H9 (cell line): Measurements from ENCODE around the gene ENPP1. TPM values are rescaled to one million over a fixed set of nuclear protein-coding genes. Genes with fewer than 3 reads are reported as not detected.

Experiments used
- DNase-seq: peaks from one replicate; pipeline ENCODE4 v3.0.0-alpha.2; 2017
- H2AFZ ChIP-seq: one replicate; pipeline ENCODE4 v1.6.1; 2013; ENCODE audit warnings: mild to moderate bottlenecking, low read length, control low read depth, moderate library complexity
- H2AK5ac ChIP-seq: 2 replicates; pipeline ENCODE4 v1.6.1; 2013; ENCODE audit warnings: low read length, control low read depth, mixed read lengths; ENCODE audit not compliant: insufficient read length
- H2BK120ac ChIP-seq: one replicate; pipeline ENCODE4 v1.6.1; 2013; ENCODE audit warnings: low read depth, mild to moderate bottlenecking, low read length, control low read depth, inconsistent platforms; ENCODE audit not compliant: poor library complexity, severe bottlenecking
- H2BK12ac ChIP-seq: 2 replicates; pipeline ENCODE4 v1.6.1; 2013; ENCODE audit warnings: low read length, control low read depth, mixed read lengths, low read depth; ENCODE audit not compliant: insufficient read length
- H2BK15ac ChIP-seq: 2 replicates; pipeline ENCODE4 v1.6.1; 2013; ENCODE audit warnings: low read depth, low read length, control low read depth
- H2BK20ac ChIP-seq: one replicate; pipeline ENCODE4 v1.6.1; 2013; ENCODE audit warnings: low read depth, mild to moderate bottlenecking, low read length, control low read depth, inconsistent platforms; ENCODE audit not compliant: poor library complexity, severe bottlenecking
- H2BK5ac ChIP-seq: 2 replicates; pipeline ENCODE4 v1.6.1; 2013; ENCODE audit warnings: low read length, control low read depth, mixed read lengths; ENCODE audit not compliant: insufficient read length
- H3K14ac ChIP-seq: 2 replicates; pipeline ENCODE4 v1.6.1; 2013; ENCODE audit warnings: low read length, control low read depth; ENCODE audit not compliant: insufficient read depth
- H3K18ac ChIP-seq: 2 replicates; pipeline ENCODE4 v1.6.1; 2013; ENCODE audit warnings: low read depth, mild to moderate bottlenecking, mixed read lengths, low read length, control low read depth; ENCODE audit not compliant: insufficient read length
- H3K23ac ChIP-seq: 2 replicates; pipeline ENCODE4 v1.6.1; 2013; ENCODE audit warnings: low read length, control low read depth, mixed read lengths, low read depth; ENCODE audit not compliant: insufficient read length
- H3K23me2 ChIP-seq: 2 replicates; pipeline ENCODE4 v1.6.1; 2013; ENCODE audit warnings: low read depth, mild to moderate bottlenecking, mixed read lengths, low read length, control low read depth; ENCODE audit not compliant: insufficient read length, poor library complexity, severe bottlenecking
- H3K27ac ChIP-seq: 2 replicates; pipeline ENCODE4 v1.5.1; 2013; ENCODE audit warnings: low read length, control low read depth, mixed read lengths, low read depth; ENCODE audit not compliant: insufficient read length
- H3K27me3 ChIP-seq: 2 replicates; pipeline ENCODE4 v1.6.1; 2013; ENCODE audit warnings: low read length, control low read depth, inconsistent platforms; ENCODE audit not compliant: insufficient read depth
- H3K4ac ChIP-seq: 2 replicates; pipeline ENCODE4 v1.6.1; 2013; ENCODE audit warnings: low read depth, mild to moderate bottlenecking, control low read depth, inconsistent platforms, low read length, moderate library complexity
- H3K4me1 ChIP-seq: 2 replicates; pipeline ENCODE4 v1.6.1; 2013; ENCODE audit warnings: low read length, control low read depth, inconsistent platforms; ENCODE audit not compliant: insufficient read depth
- H3K4me2 ChIP-seq: 2 replicates; pipeline ENCODE4 v1.6.1; 2013; ENCODE audit warnings: low read length, control low read depth, mixed read lengths; ENCODE audit not compliant: insufficient read length, insufficient read depth
- H3K56ac ChIP-seq: 2 replicates; pipeline ENCODE4 v1.6.1; 2013; ENCODE audit warnings: low read depth, mild to moderate bottlenecking, mixed read lengths, low read length, control low read depth; ENCODE audit not compliant: insufficient read length
- H3K79me1 ChIP-seq: 2 replicates; pipeline ENCODE4 v1.6.1; 2013; ENCODE audit warnings: low read depth, mild to moderate bottlenecking, moderate library complexity, low read length, control low read depth, inconsistent platforms; ENCODE audit not compliant: insufficient read depth, poor library complexity, severe bottlenecking
- H3K79me2 ChIP-seq: 2 replicates; pipeline ENCODE4 v1.6.1; 2013; ENCODE audit warnings: low read length, control low read depth, inconsistent platforms; ENCODE audit not compliant: insufficient read depth
- H3K9ac ChIP-seq: 2 replicates; pipeline ENCODE4 v1.6.1; 2013; ENCODE audit warnings: low read length, control low read depth, mixed read lengths; ENCODE audit not compliant: insufficient read length; ENCODE audit errors: extremely low read depth
- H3K9me3 ChIP-seq: one replicate; pipeline ENCODE4 v1.6.1; 2013; ENCODE audit warnings: low read depth, low read length, inconsistent platforms; ENCODE audit not compliant: control insufficient read depth
- H3T11ph ChIP-seq: one replicate; pipeline ENCODE4 v1.6.1; 2013; ENCODE audit warnings: mild to moderate bottlenecking, low read length, control low read depth, inconsistent platforms
- H4K20me1 ChIP-seq: one replicate; pipeline ENCODE4 v1.6.1; 2013; ENCODE audit not compliant: control insufficient read depth, insufficient read length, insufficient read depth
- H4K5ac ChIP-seq: 2 replicates; pipeline ENCODE4 v1.6.1; 2013; ENCODE audit warnings: low read depth, mild to moderate bottlenecking, mixed read lengths, low read length, control low read depth; ENCODE audit not compliant: insufficient read length
- H4K8ac ChIP-seq: replicated peaks from 2 replicates; pipeline ENCODE4 v1.6.1; 2013; ENCODE audit warnings: low read length, control low read depth, mixed read lengths, low read depth; ENCODE audit not compliant: insufficient read length
- H4K91ac ChIP-seq: 2 replicates; pipeline ENCODE4 v1.6.1; 2013; ENCODE audit warnings: low read depth, mild to moderate bottlenecking, moderate library complexity, mixed read lengths, low read length, control low read depth; ENCODE audit not compliant: insufficient read length
- H3K27ac Mint-ChIP-seq, 3 experiments: 2 replicates in 2 of 3; 3 replicates in 1 of 3; pipeline ENCODE4 v1.8.0; 2020 to 2021; ENCODE audit warnings: mixed read lengths in 3 of 3, mild to moderate bottlenecking in 1 of 3, moderate library complexity in 1 of 3
- H3K27me3 Mint-ChIP-seq: 2 replicates; pipeline ENCODE4 v1.8.0; 2021; ENCODE audit warnings: low read depth, mild to moderate bottlenecking, moderate library complexity, mixed read lengths
- H3K36me3 Mint-ChIP-seq, 3 experiments: 2 replicates in 2 of 3; 3 replicates in 1 of 3; pipeline ENCODE4 v1.8.0; 2020 to 2021; ENCODE audit warnings: low read depth in 3 of 3, mixed read lengths in 3 of 3; ENCODE audit not compliant: insufficient read depth in 1 of 3
- H3K4me1 Mint-ChIP-seq, 2 experiments: 2 replicates each; pipeline ENCODE4 v1.8.0; 2020; ENCODE audit warnings: mixed read lengths in 2 of 2
- H3K4me3 Mint-ChIP-seq, 2 experiments: 2 replicates in 1 of 2; 3 replicates in 1 of 2; pipeline ENCODE4 v1.8.0; 2020 to 2021; ENCODE audit warnings: mild to moderate bottlenecking in 2 of 2, mixed read lengths in 2 of 2, moderate library complexity in 1 of 2
- H3K9me3 Mint-ChIP-seq, 2 experiments: 2 replicates in 1 of 2; 3 replicates in 1 of 2; pipeline ENCODE4 v1.8.0; 2020; ENCODE audit warnings: mild to moderate bottlenecking in 2 of 2, mixed read lengths in 2 of 2, moderate library complexity in 1 of 2
- total RNA-seq: library from RNA; stranded (reverse); gene quantifications from 2 replicates; pipeline ENCODE4 v1.2.1, GENCODE V29; 2021
- TF ChIP-seq, protein P1 (sequence below): fragments of 200-600 bp; sonication (generic); conservative IDR thresholded peaks from 3 replicates; pipeline ENCODE4 v1.8.0; 2021; ENCODE audit warnings: antibody characterized with exemption, mild to moderate bottlenecking

ENPP1 gene
- total RNA-seq, 1 experiment from 2014 or later: 22.5 TPM

DNA sequence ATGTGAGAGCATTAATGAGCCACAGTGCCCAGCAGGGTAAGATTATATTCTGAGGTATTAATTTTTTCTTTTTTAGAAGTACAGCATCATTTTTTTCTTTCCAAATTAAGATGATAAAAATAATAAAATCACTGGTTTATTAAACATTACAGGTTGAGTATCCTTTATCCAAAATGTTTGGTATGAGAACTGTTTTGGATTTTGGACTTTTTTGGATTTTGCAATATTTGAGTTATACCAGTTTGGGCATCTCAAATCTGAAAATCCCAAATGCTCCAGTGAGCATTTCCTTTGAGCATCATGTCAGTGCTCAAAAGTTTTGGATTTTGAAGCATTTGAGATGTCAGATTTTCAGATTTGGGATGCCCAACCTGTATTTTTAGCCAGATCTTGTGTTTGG is 44.4 kb downstream of the ENPP1 start:
- no peak overlapping the region for H3K27ac ChIP-seq
- no peaks in the 10 kb centered on the region for H3K4me1 ChIP-seq
- DNase-seq: no peak
- no peaks in the 10 kb centered on the region for H3K79me2 ChIP-seq
- no peak overlapping the region for H2BK20ac ChIP-seq
- no peak overlapping the region for H3K4me3 Mint-ChIP-seq
- H4K91ac ChIP-seq: no peak overlapping the region
- no peak overlapping the region for H3K27ac Mint-ChIP-seq
- H3K9ac ChIP-seq: no peak overlapping the region
- H4K5ac ChIP-seq: no peak overlapping the region
- no peaks in the 10 kb centered on the region for H3K9me3 ChIP-seq
- no peak overlapping the region for H2AK5ac ChIP-seq
- H3K4ac ChIP-seq: no peak overlapping the region
- H3K36me3 Mint-ChIP-seq: peaks cover 9 to 24% (median 14%) of the 10 kb centered on the region in 3 experiments; a peak in 5 of 7 replicates
- no peaks in the 10 kb centered on the region for H3K23me2 ChIP-seq
- H3K4me2 ChIP-seq: no peak overlapping the region
- H3K56ac ChIP-seq: no peak overlapping the region
- H4K8ac ChIP-seq: no peak overlapping the region
- no peaks in the 10 kb centered on the region for H3K4me1 Mint-ChIP-seq
- no peaks in the 10 kb centered on the region for H3K27me3 ChIP-seq
- no peak overlapping the region for H3K14ac ChIP-seq
- TF ChIP-seq, protein P1, sequence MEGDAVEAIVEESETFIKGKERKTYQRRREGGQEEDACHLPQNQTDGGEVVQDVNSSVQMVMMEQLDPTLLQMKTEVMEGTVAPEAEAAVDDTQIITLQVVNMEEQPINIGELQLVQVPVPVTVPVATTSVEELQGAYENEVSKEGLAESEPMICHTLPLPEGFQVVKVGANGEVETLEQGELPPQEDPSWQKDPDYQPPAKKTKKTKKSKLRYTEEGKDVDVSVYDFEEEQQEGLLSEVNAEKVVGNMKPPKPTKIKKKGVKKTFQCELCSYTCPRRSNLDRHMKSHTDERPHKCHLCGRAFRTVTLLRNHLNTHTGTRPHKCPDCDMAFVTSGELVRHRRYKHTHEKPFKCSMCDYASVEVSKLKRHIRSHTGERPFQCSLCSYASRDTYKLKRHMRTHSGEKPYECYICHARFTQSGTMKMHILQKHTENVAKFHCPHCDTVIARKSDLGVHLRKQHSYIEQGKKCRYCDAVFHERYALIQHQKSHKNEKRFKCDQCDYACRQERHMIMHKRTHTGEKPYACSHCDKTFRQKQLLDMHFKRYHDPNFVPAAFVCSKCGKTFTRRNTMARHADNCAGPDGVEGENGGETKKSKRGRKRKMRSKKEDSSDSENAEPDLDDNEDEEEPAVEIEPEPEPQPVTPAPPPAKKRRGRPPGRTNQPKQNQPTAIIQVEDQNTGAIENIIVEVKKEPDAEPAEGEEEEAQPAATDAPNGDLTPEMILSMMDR: no peak
- H3K9me3 Mint-ChIP-seq: no peaks in the 10 kb centered on the region
- no peak overlapping the region for H3K23ac ChIP-seq
- no peak overlapping the region for H2BK120ac ChIP-seq
- H2BK12ac ChIP-seq: no peak overlapping the region
- H3K18ac ChIP-seq: no peak overlapping the region
- no peak overlapping the region for H2BK5ac ChIP-seq
- H4K20me1 ChIP-seq: no peaks in the 10 kb centered on the region
- H2AFZ ChIP-seq: no peak overlapping the region
- no peak overlapping the region for H3T11ph ChIP-seq
- H3K79me1 ChIP-seq: no peaks in the 10 kb centered on the region
- H2BK15ac ChIP-seq: no peak overlapping the region
- H3K27me3 Mint-ChIP-seq: no peaks in the 10 kb centered on the region
